ENCODE data around the gene CYP11A1.
A peak's percentile ranks its signal among the peaks of the same experiment; 100 is the strongest.

CYP11A1 gene

DNA sequence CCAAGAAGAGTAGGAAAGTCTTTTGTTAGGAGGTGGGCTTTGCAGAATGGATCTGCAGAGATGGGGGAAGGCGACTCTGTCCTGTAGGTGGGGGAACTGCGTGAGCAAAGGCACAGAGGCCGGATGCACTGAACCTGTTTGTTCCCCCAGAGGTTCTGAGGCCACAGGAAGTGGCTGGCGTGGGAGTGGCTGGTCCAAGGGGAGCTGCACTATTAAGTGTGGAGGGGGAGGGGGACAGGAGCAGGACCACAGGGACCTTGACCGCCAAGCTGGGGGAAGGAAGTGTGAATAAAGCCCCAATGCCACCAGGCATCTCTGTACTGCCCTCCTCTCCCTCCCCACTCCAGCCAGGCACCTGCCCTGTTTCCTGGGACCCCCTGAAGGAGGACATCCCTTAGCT is 51.8 kb downstream of the CYP11A1 start:
- H3K4me3 ChIP-seq (replicated peaks; ENCODE audit: low read depth, low read length), result no peak overlapping the region
- DNase-seq (ENCODE audit: low read depth), result no peak
- TF ChIP-seq, protein P1, sequence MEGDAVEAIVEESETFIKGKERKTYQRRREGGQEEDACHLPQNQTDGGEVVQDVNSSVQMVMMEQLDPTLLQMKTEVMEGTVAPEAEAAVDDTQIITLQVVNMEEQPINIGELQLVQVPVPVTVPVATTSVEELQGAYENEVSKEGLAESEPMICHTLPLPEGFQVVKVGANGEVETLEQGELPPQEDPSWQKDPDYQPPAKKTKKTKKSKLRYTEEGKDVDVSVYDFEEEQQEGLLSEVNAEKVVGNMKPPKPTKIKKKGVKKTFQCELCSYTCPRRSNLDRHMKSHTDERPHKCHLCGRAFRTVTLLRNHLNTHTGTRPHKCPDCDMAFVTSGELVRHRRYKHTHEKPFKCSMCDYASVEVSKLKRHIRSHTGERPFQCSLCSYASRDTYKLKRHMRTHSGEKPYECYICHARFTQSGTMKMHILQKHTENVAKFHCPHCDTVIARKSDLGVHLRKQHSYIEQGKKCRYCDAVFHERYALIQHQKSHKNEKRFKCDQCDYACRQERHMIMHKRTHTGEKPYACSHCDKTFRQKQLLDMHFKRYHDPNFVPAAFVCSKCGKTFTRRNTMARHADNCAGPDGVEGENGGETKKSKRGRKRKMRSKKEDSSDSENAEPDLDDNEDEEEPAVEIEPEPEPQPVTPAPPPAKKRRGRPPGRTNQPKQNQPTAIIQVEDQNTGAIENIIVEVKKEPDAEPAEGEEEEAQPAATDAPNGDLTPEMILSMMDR (IDR thresholded peaks at IDR 0.05; ENCODE audit: low read length, missing control alignments), result no peak

DNA sequence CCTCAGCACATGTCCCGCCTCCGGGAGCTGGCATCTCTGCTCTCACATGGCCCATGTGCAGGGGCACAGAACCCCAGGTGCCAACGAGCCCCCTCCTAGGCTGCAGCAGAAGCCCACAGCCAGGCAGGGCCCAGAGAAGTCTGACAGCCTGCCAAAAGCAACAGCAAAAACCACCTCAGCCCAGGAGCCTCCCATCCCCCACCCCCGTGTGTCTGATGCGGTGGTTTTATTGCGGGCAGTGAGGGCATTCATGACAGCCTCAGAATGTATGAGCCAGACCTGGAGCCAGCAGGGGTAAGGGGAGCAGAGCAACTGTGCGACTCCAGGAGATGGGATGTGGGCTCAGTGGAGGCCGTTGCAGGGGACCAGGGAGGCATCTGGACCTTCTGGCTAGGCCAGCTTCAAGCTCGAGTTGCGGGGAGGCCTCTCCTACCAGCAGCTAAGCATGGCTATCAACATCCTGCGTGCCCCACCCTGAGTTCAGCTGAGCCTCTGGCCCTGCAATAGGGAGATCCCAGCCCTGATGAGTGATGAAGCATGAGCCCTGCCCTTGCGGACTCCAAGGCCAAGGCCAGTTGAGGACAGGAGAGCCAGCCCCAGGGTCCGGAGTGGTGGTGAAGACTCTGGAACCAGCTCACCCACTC is 52.5 kb downstream of the CYP11A1 start:
- TF ChIP-seq, protein P1 (IDR thresholded peaks at IDR 0.05; ENCODE audit: low read length, missing control alignments), result no peak
- no peak overlapping the region for H3K4me3 ChIP-seq (replicated peaks; ENCODE audit: low read depth, low read length)
- DNase-seq (ENCODE audit: low read depth), result no peak

DNA sequence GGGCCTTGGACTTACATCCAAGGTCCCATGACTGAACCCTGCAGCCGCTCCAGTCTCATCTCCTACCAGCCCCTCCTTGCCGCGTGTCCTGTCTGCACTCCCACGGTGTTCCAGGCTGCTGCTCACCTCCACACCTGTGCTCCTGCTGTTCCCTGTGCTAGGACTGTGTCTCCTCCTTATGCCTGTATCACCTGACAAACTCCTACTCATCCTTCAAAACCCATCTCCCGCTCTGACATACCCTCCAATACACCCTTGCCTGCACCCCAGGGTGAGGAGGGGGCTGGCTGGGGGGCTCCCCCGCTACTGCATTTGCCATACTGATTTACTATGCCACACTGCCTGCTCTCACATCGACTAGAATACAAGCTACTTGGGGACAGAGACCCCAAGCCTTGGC is 53.6 kb downstream of the CYP11A1 start:
- DNase-seq (ENCODE audit: low read depth), result no peak
- no peak overlapping the region for H3K4me3 ChIP-seq (replicated peaks; ENCODE audit: low read depth, low read length)
- TF ChIP-seq, protein P1 (IDR thresholded peaks at IDR 0.05; ENCODE audit: low read length, missing control alignments), result no peak

DNA sequence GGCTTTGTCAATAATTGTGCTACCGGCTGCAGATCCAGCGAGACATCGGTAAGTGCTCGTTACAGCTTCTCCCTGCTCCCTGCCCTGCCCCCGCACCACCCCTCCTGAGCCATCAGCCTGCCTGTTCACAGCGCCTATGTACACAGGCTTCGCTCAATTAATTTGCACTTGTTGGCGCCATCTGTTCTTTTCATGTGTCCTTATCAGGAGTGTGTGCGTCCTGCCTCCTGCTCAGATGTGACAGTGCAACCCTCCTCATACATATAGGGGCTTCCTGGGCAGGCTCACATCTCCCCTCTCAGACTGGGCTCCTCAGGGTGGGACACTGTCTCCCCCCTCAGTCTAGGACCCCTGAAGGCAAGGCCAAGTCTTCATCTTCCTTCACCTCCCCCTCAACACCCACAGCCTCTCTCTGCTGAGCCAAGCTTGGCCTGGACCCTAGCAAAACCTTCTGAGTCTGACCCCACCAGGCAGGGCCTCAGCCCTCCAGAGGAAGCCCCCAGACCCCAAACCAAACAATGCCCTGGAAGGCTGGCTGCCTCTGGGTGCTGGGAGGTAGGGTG is 54.9 kb downstream of the CYP11A1 start:
- TF ChIP-seq, protein P1 (IDR thresholded peaks at IDR 0.05; ENCODE audit: low read length, missing control alignments), result no peak

DNA sequence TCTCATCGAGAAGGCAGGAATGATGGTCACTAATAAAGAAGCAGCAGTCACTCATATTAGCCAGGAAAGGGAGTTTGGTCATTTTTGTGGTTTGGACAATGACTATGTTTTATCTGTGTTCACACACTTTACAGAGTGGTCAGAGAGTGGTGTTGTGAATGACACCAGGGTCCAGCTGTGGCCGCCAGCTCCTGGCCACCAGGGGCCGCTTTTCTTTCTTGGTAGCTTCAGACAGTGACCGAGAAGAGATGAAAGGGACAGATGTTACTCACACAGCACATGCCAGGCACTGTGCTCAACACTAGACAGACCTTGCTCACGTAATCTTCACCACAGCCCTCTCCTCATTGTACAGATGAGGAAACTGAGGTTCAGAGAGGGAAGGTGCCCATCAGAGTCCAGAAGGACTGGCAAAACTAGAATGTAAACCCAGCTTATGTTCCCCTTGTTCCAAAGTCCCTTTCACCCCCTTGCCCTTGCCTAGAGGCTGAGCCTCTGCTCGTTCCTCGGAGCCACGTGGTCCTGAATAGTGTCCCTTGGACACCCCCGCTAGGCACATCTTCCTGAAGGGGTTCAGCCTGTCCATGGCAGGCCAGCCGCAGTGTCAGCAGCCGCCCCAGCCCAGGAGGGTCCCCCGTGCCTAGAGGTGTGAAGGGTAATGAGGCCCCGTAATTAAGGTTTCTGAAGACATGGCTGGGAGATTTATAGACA is 55.6 kb downstream of the CYP11A1 start:
- H3K4me3 ChIP-seq (replicated peaks; ENCODE audit: low read depth, low read length), result no peak overlapping the region
- TF ChIP-seq, protein P1 (IDR thresholded peaks at IDR 0.05; ENCODE audit: low read length, missing control alignments), result peak; percentile 60
- peak; percentile 23 for DNase-seq (ENCODE audit: low read depth)

More for the DNA sequence above, 54.9 kb downstream of the CYP11A1 start:
- H3K4me3 ChIP-seq (replicated peaks; ENCODE audit: low read depth, low read length), result no peak overlapping the region
- DNase-seq (ENCODE audit: low read depth), result no peak

DNA sequence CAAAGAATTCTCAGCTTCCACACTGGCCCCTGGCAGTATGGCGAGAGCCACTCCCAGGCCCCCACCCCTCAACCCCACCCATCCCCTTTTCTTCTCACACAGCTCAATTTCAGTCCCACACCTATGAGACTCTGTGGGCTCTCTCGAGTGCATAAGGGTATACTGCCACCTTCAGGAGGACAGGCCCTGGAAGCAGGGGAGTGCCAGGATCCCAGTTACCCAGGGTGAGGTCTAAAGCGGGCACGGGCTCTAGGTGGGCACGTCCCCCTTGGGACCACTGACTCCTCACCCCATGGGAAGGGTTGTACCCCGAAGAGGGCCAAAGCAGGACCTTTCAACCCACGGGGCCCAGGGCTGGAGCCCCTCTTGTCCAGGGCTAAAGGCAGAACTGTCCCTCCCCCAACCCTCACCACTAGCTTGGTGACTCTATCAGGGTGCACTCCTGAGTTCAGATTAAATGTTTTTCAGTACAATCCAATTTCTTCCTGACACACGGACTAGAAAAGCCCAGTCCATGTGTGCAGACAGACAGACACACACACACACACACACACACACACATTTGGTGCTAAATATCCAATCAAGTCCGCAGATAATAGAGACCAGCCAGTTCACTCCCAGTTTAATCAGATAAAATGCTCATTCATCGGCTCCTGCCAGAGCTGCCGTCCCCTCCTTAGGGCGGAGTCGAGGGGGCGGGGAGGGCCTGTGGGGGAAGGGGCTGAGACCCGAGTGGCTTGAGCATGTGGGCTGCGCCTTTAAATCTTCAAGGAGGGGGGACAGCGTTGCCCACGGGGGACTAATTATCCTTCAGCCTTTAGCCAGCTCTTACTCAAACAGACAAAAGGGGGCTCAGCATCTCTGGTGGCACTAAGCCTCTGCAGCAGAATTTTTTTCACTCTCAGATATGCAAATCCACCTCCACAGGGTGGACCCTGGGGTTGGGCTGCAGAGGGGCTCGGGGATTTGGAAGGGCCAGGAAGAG is 59.3 kb downstream of the CYP11A1 start:
- TF ChIP-seq, protein P1 (IDR thresholded peaks at IDR 0.05; ENCODE audit: low read length, missing control alignments), result peak; percentile 84
- H3K4me3 ChIP-seq (replicated peaks; ENCODE audit: low read depth, low read length), result no peak overlapping the region
- DNase-seq (ENCODE audit: low read depth), result peak; percentile 76

Data from fibroblast of pulmonary artery (primary cell).